SK-N-SH (cell line): ENCODE measurements around the gene HSPA14.

Experiments
- CHD2 ChIP-seq: fragments of 150-350 bp; IDR thresholded peaks from 2 replicates; pipeline ENCODE4 v1.6.1; 2018; ENCODE audit warnings: low read length; ENCODE audit not compliant: partially characterized antibody
- TF ChIP-seq, protein P1 (sequence below): fragments of 200-600 bp; sonication (generic); IDR thresholded peaks from 2 replicates; pipeline ENCODE4 v1.6.1; 2017; ENCODE audit warnings: antibody characterized with exemption, mild to moderate bottlenecking, moderate library complexity

DNA sequence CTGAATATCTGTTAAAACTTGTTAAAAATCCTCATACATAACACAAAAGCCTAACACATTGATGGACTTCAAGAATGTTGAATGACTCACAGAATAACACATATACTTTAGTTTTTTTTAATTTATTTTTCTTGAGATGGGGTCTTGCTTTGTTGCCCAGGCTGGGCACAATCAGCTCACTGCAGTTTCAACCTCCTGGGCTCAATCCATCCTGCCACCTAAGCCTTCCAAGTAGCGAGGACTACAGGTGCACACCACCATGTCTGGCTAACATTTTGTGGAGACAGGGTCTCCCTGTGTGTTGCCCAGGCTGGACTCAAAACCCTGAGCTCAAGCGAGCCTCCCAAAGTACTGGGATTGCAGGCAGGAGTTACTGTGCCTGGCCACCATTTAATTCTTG lies 68.7 kb downstream of the HSPA14 start:
- no peak for TF ChIP-seq CHD2
- TF ChIP-seq, protein P1, sequence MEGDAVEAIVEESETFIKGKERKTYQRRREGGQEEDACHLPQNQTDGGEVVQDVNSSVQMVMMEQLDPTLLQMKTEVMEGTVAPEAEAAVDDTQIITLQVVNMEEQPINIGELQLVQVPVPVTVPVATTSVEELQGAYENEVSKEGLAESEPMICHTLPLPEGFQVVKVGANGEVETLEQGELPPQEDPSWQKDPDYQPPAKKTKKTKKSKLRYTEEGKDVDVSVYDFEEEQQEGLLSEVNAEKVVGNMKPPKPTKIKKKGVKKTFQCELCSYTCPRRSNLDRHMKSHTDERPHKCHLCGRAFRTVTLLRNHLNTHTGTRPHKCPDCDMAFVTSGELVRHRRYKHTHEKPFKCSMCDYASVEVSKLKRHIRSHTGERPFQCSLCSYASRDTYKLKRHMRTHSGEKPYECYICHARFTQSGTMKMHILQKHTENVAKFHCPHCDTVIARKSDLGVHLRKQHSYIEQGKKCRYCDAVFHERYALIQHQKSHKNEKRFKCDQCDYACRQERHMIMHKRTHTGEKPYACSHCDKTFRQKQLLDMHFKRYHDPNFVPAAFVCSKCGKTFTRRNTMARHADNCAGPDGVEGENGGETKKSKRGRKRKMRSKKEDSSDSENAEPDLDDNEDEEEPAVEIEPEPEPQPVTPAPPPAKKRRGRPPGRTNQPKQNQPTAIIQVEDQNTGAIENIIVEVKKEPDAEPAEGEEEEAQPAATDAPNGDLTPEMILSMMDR: no peak
